Sigmoid colon (tissue), 4 donors: ENCODE results near the gene LMO7.

Experiments
- CTCF ChIP-seq, 4 experiments: fragments of 450-650 bp in 3 of 4; fragments of 200-600 bp in 1 of 4; IDR thresholded peaks; one replicate each; pipeline ENCODE4 v1.5.1; 2016 to 2019; ENCODE audit warnings: antibody characterized with exemption in 4 of 4, mild to moderate bottlenecking in 3 of 4, moderate library complexity in 2 of 4
- EP300 ChIP-seq, 4 donors: sonication (generic); formaldehyde crosslinking; IDR thresholded peaks; one replicate each; pipeline ENCODE4 v1.6.1; 2017; ENCODE audit warnings: antibody characterized with exemption in 4 of 4
- POLR2A ChIP-seq, 2 donors: fragments of 450-650 bp; IDR thresholded peaks; one replicate each; pipeline ENCODE4 v1.6.1; 2016; ENCODE audit warnings: antibody characterized with exemption in 2 of 2, mild to moderate bottlenecking in 2 of 2, moderate library complexity in 2 of 2

DNA sequence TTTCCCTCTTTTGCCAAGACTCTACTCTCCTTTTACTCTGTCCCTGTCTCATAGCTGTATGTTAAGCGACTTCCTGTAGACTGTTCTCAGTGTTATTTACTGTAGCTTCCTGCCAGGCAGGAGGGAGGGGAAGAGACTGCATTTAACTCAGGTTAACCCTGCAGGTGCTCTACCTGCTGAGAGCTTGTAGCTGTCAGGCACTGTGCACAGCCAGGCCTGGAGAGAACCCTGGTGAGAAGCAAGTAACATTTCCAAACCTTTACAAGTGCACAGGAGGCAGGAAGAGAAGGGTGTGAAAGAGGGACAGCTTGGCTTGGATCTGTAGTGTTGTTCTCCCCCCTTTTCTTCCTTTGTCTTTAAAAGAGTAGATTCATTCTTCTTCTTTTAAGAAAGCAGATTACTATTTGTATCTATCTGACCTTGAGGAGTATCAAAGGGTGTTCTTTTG, 167.1 kb downstream of the LMO7 start:
- no peak for TF ChIP-seq CTCF (IDR thresholded peaks at IDR 0.05)
- TF ChIP-seq EP300 (IDR thresholded peaks at IDR 0.05), result no peak
- TF ChIP-seq POLR2A (IDR thresholded peaks at IDR 0.05), result no peak
